Gastrocnemius medialis (tissue), 4 donors: ENCODE data around the gene IRF2BP2. TPM values are rescaled to one million over a fixed set of nuclear protein-coding genes. Genes with fewer than 3 reads are reported as not detected.
A peak's percentile ranks its signal among the peaks of the same experiment; 100 is the strongest.

Experiments
- ATAC-seq, 2 donors: fragments of 150-250 bp; one replicate each; pipeline ENCODE4 v1.9.1; 2016
- DNase-seq, 2 donors: peaks; one replicate each; pipeline ENCODE4 v3.0.0-alpha.2; 2019
- H3K27ac ChIP-seq, 4 donors: fragments of 200-600 bp; sonication (generic); 1 replicate in 1 of 4; 2 replicates in 3 of 4; pipeline ENCODE4 v1.5.1; 2016 to 2018; ENCODE audit warnings: mild to moderate bottlenecking in 2 of 4, moderate library complexity in 1 of 4
- H3K27me3 ChIP-seq, 3 donors: fragments of 200-600 bp; sonication (generic) in 2 of 3; 1 replicate in 1 of 3; 2 replicates in 2 of 3; pipeline versions ENCODE4 v1.5.1 to v1.6.0; 2016 to 2019; ENCODE audit warnings: mild to moderate bottlenecking in 1 of 3, moderate library complexity in 1 of 3
- H3K36me3 ChIP-seq, 2 donors: fragments of 200-600 bp; sonication (generic) in 1 of 2; one replicate each; pipeline ENCODE4 v1.5.1; 2017 to 2018
- H3K4me1 ChIP-seq, 2 donors: fragments of 200-600 bp; sonication (generic) in 1 of 2; one replicate each; pipeline ENCODE4 v1.5.1; 2016 to 2017; ENCODE audit warnings: mild to moderate bottlenecking in 2 of 2
- H3K4me3 ChIP-seq, 4 donors: fragments of 200-600 bp; sonication (generic) in 3 of 4; 1 replicate in 1 of 4; 2 replicates in 3 of 4; pipeline ENCODE4 v1.5.1; 2016 to 2019; ENCODE audit warnings: mild to moderate bottlenecking in 2 of 4
- H3K9me3 ChIP-seq, 3 donors: fragments of 200-600 bp; sonication (generic) in 2 of 3; 1 replicate in 1 of 3; 2 replicates in 2 of 3; pipeline ENCODE4 v1.5.1; 2016 to 2019
- CTCF ChIP-seq, 5 experiments: fragments of 450-650 bp in 3 of 5; fragments of 200-600 bp in 2 of 5; sonication (generic) in 2 of 5; IDR thresholded peaks in 4 of 5; conservative IDR thresholded peaks in 1 of 5; 1 replicate in 4 of 5; 2 replicates in 1 of 5; pipeline ENCODE4 v1.5.1; 2016 to 2019; ENCODE audit warnings: antibody characterized with exemption in 5 of 5, mild to moderate bottlenecking in 3 of 5, moderate library complexity in 3 of 5
- POLR2A ChIP-seq, 2 donors: fragments of 450-650 bp; IDR thresholded peaks; one replicate each; pipeline ENCODE4 v1.6.1; 2017; ENCODE audit warnings: antibody characterized with exemption in 2 of 2, mild to moderate bottlenecking in 2 of 2, moderate library complexity in 2 of 2
- in situ Hi-C, 4 donors: fragments of 200-750 bp; cut with MboI; loops; one replicate each; pipeline versions ENCODE4 v1.15.0 to v1.8.0; 2017; ENCODE audit warnings: low sequenced_read_pairs in 4 of 4
- intact Hi-C: fragments of 100-400 bp; cut with DNase I; formaldehyde crosslinking; loops from one replicate; pipeline ENCODE4 v1.15.1; 2023; ENCODE audit warnings: low total_unique reads
- total RNA-seq, 4 donors: library from RNA; depleted of rRNA; stranded (reverse); fragments of >200 nt; gene quantifications; one replicate each; pipeline versions ENCODE4 v1.1.0 to v1.2.3, GENCODE V29; 2016

Gene IRF2BP2
- total RNA-seq, 4 donors from 2014 or later = 32.2 to 92.0 (median 52.2) TPM

- ATAC-seq (no peak), DNase-seq (no peak)
- Histone ChIP-seq H3K36me3 (no peaks in the 10 kb centered on the region), H3K27me3 (no peaks in the 10 kb centered on the region), H3K9me3 (no peaks in the 10 kb centered on the region), H3K4me3 (no peak overlapping the region), H3K27ac (no peak overlapping the region), H3K4me1 (peaks cover 19 to 22% of the 10 kb centered on the region in 2 donors)
- in situ Hi-C loops = no loop called here
- TF ChIP-seq POLR2A (IDR thresholded peaks at IDR 0.05) (no peak), CTCF (IDR thresholded peaks at IDR 0.05 in 4 of 5, conservative IDR thresholded peaks at IDR 0.05 in 1 of 5) (no peak)
- intact Hi-C loops = no loop called here
Observed at GRCh38 chr1:234570329-234571120, 39.5 kb downstream of the IRF2BP2 start.

GRCh38 chr1:234568345-234568744 lies 41.6 kb downstream of the IRF2BP2 start:
- ATAC-seq = no peak
- in situ Hi-C loops = no loop called here
- TF ChIP-seq CTCF (IDR thresholded peaks at IDR 0.05 in 4 of 5, conservative IDR thresholded peaks at IDR 0.05 in 1 of 5) = no peak
- no peak for TF ChIP-seq POLR2A (IDR thresholded peaks at IDR 0.05)

GRCh38 chr1:234565132-234565531 lies 44.8 kb downstream of the IRF2BP2 start:
- Histone ChIP-seq H3K36me3 (no peaks in the 10 kb centered on the region), H3K27me3 (no peaks in the 10 kb centered on the region), H3K27ac (peak overlapping the region; percentile 8 to 74 (median 61)), H3K9me3 (no peaks in the 10 kb centered on the region), H3K4me3 (no peak overlapping the region), H3K4me1 (peaks cover 26 to 33% of the 10 kb centered on the region in 2 donors)
- intact Hi-C loops (no loop called here), in situ Hi-C loops (no loop called here)
- TF ChIP-seq POLR2A (IDR thresholded peaks at IDR 0.05) (no peak), CTCF (IDR thresholded peaks at IDR 0.05 in 4 of 5, conservative IDR thresholded peaks at IDR 0.05 in 1 of 5) (no peak)
- no peak for DNase-seq
- ATAC-seq = no peak

More at GRCh38 chr1:234568345-234568744, 41.6 kb downstream of the IRF2BP2 start:
- H3K27me3 ChIP-seq = no peaks in the 10 kb centered on the region
- H3K4me1 ChIP-seq = peaks cover 24 to 28% of the 10 kb centered on the region in 2 donors
- no peak for DNase-seq
- no peak overlapping the region for H3K27ac ChIP-seq
- no peaks in the 10 kb centered on the region for H3K9me3 ChIP-seq
- no peak overlapping the region for H3K4me3 ChIP-seq
- H3K36me3 ChIP-seq = no peaks in the 10 kb centered on the region
- intact Hi-C loops = no loop called here

- ATAC-seq = peak; percentile 80 to 94
- Histone ChIP-seq H3K27me3 (no peaks in the 10 kb centered on the region), H3K4me3 (no peak overlapping the region), H3K9me3 (no peaks in the 10 kb centered on the region), H3K36me3 (no peaks in the 10 kb centered on the region), H3K4me1 (peaks cover 29 to 32% of the 10 kb centered on the region in 2 donors), H3K27ac (peak overlapping the region; percentile 8 to 74 (median 61))
- intact Hi-C loops (no loop called here), in situ Hi-C loops (no loop called here)
- peak in 1 of 2 donors; percentile 67 for DNase-seq
- TF ChIP-seq POLR2A (IDR thresholded peaks at IDR 0.05) = no peak
- no peak for TF ChIP-seq CTCF (IDR thresholded peaks at IDR 0.05 in 4 of 5, conservative IDR thresholded peaks at IDR 0.05 in 1 of 5)
Observed at GRCh38 chr1:234564035-234565029, 45.6 kb downstream of the IRF2BP2 start.
